Activated naive CD4-positive, alpha-beta T cell treated with anti-CD3 and anti-CD28 coated beads, Interleukin-2, amount 50 U/mL, for 72 hours (primary cell): ENCODE data around the gene CTBP1. TPM values are rescaled to one million over a fixed set of nuclear protein-coding genes. Genes with fewer than 3 reads are reported as not detected.
A peak's percentile ranks its signal among the peaks of the same experiment; 100 is the strongest.
"Not testable (repeated sequence)": the region's sequence is repeated elsewhere in the genome, so short reads cannot be mapped to it uniquely, and the experiment has no call there.

Experiments used
- ATAC-seq, 2 donors: fragments of 150-1000 bp; cut with Tn5 transposase; 2 replicates each; pipeline ENCODE4 v1.10.0; 2021; ENCODE audit warnings: mild to moderate bottlenecking in 2 of 2, moderate library complexity in 2 of 2
- DNase-seq, 2 donors: peaks; one replicate each; pipeline ENCODE4 v3.0.0; 2021 to 2022; ENCODE audit warnings: low spot score in 2 of 2
- H3K27ac Mint-ChIP-seq, 2 donors: one replicate each; pipeline ENCODE4 v1.8.0; 2022; ENCODE audit warnings: mild to moderate bottlenecking in 2 of 2, mixed read lengths in 2 of 2
- H3K36me3 Mint-ChIP-seq, 2 donors: one replicate each; pipeline ENCODE4 v1.8.0; 2022; ENCODE audit warnings: mixed read lengths in 2 of 2
- H3K9me3 Mint-ChIP-seq, 2 donors: one replicate each; pipeline ENCODE4 v1.8.0; 2022; ENCODE audit warnings: mixed read lengths in 2 of 2
- total RNA-seq, 2 donors: library from RNA; stranded (reverse); gene quantifications; one replicate each; pipeline ENCODE4 v1.2.3, GENCODE V29; 2022

The CTBP1 gene
- total RNA-seq = 100 to 1,000 TPM in 1 of 2 donors, 10 to 100 TPM in 1; 74.7 to 177 TPM

DNA sequence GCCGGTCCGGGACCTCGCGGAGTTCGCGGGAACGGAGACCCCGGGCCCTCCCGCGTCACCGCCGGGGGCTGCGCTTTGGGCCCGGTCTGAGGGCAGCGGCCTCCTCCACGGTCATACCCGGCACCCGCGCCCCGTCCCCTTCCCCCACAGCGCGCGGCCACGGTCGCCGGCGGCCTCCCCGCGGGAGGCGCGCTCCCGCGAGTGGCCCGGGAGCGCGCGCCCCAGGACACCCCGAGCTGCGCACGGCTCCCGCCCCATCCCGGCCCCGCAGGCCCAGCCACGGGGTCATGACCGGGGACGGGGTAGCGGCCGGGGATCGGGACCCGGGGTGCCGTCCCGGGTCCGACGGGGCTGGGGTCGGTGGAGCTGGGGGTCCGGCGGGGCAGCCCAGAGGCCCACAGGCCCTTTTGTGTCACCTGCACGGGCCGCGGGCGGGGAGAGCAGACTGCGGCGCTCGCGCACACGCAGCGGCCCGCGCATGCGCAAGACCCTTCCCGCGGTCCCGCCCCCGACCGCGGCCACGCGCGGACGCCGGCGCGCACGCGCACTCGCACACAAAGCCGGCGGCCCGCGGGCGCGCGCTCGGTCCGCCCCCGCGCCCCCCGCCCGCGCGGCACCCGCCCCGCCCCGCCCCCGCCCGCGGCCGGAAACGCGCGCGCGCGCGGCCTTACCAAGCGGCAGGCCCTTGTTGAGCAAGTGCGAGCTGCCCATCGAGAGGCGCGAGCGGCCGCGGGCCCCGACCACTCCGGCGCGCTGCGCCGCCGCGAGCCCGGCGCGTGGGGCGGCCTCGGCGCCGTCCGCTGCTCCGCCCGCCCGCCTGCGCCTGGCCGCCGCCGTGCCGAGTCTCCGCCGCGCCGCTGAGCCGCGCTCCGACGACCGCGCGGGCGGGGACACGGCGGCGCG, at the start of gene CTBP1:
Gene CTBP1, minus strand, starts transcription at position 886 of the 903 bp plus-strand sequence. CDS start 7,799 bp downstream, outside the sequence.
- peak; percentile 87 to 93 for DNase-seq
- Mint-ChIP-seq H3K9me3 (peaks cover 0 to 11% of the 10 kb centered on the region in 2 donors), H3K27ac (peak within 1 kb of the TSS; percentile 94 to 98)

DNA sequence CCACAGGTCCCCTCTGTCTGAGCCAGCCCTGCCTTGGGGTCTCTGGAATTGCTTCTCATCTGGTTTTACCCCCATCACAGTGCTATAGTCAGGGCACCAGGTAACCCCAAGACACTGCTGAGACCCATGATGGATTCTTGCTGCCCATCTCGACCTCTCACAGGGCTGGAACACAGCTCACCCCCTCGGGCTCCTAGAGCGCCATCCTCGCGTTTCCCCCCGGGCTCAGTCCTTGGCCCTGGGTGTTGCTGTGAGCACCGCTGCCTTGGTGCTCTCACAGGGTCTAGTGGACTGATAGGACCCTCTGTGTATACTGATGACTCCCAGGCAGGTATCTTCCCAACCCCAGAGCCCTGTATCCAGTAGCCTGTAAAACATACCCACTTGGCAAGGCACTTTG, 49.5 kb upstream of the CTBP1 start:
- DNase-seq (peak in 1 of 2 donors; percentile 26), ATAC-seq (no peak)
- Mint-ChIP-seq H3K9me3 (no peaks in the 10 kb centered on the region), H3K27ac (peak overlapping the region in 1 of 2 donors; percentile 20), H3K36me3 (peaks cover 0 to 4% of the 10 kb centered on the region in 2 donors)

More for the DNA sequence above, at the start of gene CTBP1:
- H3K36me3 Mint-ChIP-seq = peaks cover 22 to 39% of the 10 kb centered on the region in 2 donors
- ATAC-seq = peak; percentile 29 to 65

GRCh38 chr4:1297456-1298325, 48.8 kb upstream of the CTBP1 start:
- DNase-seq = peak in 1 of 2 donors; percentile 30
- Mint-ChIP-seq H3K27ac (peak overlapping the region; percentile 55 to 67), H3K9me3 (no peaks in the 10 kb centered on the region), H3K36me3 (peaks cover 0 to 4% of the 10 kb centered on the region in 2 donors)
- no peak for ATAC-seq

- DNase-seq = peak in 1 of 2 donors; percentile 44
- Mint-ChIP-seq H3K36me3 (peaks cover 0 to 4% of the 10 kb centered on the region in 2 donors), H3K9me3 (no peaks in the 10 kb centered on the region), H3K27ac (peak overlapping the region; percentile 55 to 75)
- no peak for ATAC-seq
Observed at GRCh38 chr4:1297023-1297395, 48.1 kb upstream of the CTBP1 start.

GRCh38 chr4:1296324-1297022, 47.5 kb upstream of the CTBP1 start:
- no peak for ATAC-seq

GRCh38 chr4:1295405-1296055, 46.6 kb upstream of the CTBP1 start:
- Mint-ChIP-seq H3K27ac (no peak overlapping the region), H3K9me3 (no peaks in the 10 kb centered on the region), H3K36me3 (peaks cover 2 to 8% of the 10 kb centered on the region in 2 donors)
- ATAC-seq = no peak
- DNase-seq = no peak

More at GRCh38 chr4:1296324-1297022, 47.5 kb upstream of the CTBP1 start:
- H3K27ac Mint-ChIP-seq = peak overlapping the region in 1 of 2 donors; percentile 75
- peaks cover 0 to 4% of the 10 kb centered on the region in 2 donors for H3K36me3 Mint-ChIP-seq
- no peak for DNase-seq
- no peaks in the 10 kb centered on the region for H3K9me3 Mint-ChIP-seq

DNA sequence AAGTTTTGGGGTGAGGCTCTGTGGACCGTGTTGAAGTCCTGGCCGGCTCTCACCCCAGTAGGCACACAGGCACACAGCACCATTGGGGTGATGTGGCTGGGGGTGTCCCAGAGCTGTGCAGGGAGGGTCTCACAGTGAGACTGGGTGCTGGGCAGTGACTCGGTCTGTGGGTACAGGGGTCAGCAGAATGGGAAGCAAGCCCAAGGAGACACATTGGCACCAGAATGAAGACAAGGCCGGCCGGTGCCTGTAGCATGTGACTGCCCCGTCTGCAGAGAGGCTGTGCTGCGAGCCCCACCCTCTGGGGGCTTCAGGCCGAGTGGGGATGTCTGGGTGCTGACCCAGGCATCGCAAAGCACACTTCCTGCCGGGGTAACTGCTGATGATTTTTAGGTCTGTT, 46.0 kb upstream of the CTBP1 start:
- H3K27ac Mint-ChIP-seq = peak overlapping the region in 1 of 2 donors; percentile 60
- no peak for DNase-seq
- ATAC-seq = no peak
- H3K36me3 Mint-ChIP-seq = peaks cover 5 to 10% of the 10 kb centered on the region in 2 donors
- no peaks in the 10 kb centered on the region for H3K9me3 Mint-ChIP-seq

- H3K27ac Mint-ChIP-seq = peak overlapping the region in 1 of 2 donors; percentile 57
- H3K36me3 Mint-ChIP-seq = peaks cover 5 to 10% of the 10 kb centered on the region in 2 donors
- H3K9me3 Mint-ChIP-seq = no peaks in the 10 kb centered on the region
- DNase-seq = no peak
- ATAC-seq = no peak
Observed at GRCh38 chr4:1294424-1294823, 45.5 kb upstream of the CTBP1 start.

- H3K27ac Mint-ChIP-seq = peak overlapping the region; percentile 9 to 57
- no peaks in the 10 kb centered on the region for H3K9me3 Mint-ChIP-seq
- no peak for DNase-seq
- peaks cover 5 to 10% of the 10 kb centered on the region in 2 donors for H3K36me3 Mint-ChIP-seq
- no peak for ATAC-seq
Observed at GRCh38 chr4:1293991-1294390, 45.1 kb upstream of the CTBP1 start.

- ATAC-seq = no peak
- H3K36me3 Mint-ChIP-seq = peaks cover 5 to 10% of the 10 kb centered on the region in 2 donors
- no peak for DNase-seq
- H3K9me3 Mint-ChIP-seq = no peaks in the 10 kb centered on the region
- peak overlapping the region; percentile 9 to 57 for H3K27ac Mint-ChIP-seq
Observed at GRCh38 chr4:1293531-1293941, 44.6 kb upstream of the CTBP1 start.

DNA sequence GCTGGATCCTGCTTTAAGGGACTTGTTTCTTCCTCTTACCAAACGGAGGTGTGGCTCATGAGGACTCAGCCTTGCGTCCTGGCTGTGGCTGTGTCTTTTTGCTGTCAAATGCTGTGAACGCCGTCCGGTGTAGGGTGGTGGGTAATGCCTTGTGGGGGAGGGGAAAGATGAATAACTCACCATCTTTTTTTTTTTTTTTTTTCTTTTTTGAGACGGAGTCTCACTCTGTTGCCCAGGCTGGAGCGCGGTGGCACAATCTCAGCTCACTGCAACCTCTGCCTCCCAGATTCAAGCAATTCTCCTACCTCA, 43.7 kb upstream of the CTBP1 start:
- H3K9me3 Mint-ChIP-seq, DNase-seq, ATAC-seq, H3K36me3 Mint-ChIP-seq: not testable (repeated sequence)
- H3K27ac Mint-ChIP-seq = peak overlapping the region in 1 of 2 donors; percentile 2

- Mint-ChIP-seq H3K27ac (peak overlapping the region; percentile 2 to 96), H3K36me3 (peaks cover 5 to 6% of the 10 kb centered on the region in 2 donors), H3K9me3 (no peaks in the 10 kb centered on the region)
- ATAC-seq (no peak), DNase-seq (no peak)
Observed at GRCh38 chr4:1291996-1292702, 43.2 kb upstream of the CTBP1 start.

DNA sequence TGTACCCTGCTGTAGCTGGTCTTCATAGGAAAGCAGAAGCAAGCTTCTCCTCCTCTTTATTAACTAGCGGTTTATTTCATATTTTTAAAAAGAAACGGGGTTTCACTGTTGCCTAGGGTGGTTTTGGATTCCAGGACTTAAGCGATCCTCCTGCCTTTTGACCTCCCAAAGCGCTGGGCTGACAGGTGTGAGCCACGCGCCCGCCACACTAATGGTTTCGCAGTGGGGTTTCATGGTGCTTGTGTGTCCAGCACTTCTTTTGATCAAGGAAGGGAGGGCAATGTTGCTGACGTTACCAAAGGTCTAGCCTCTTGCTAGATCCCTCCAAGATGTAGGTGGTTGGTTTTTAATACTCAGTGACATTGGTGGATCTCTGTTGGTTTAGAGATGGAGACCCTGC, 42.2 kb upstream of the CTBP1 start:
- H3K36me3 Mint-ChIP-seq = peaks cover 6 to 10% of the 10 kb centered on the region in 2 donors
- peaks cover 0 to 4% of the 10 kb centered on the region in 2 donors for H3K9me3 Mint-ChIP-seq
- H3K27ac Mint-ChIP-seq = peak overlapping the region; percentile 96 to 97
- DNase-seq = no peak
- no peak for ATAC-seq

GRCh38 chr4:1290165-1290977, 41.4 kb upstream of the CTBP1 start:
- peaks cover 6 to 12% of the 10 kb centered on the region in 2 donors for H3K36me3 Mint-ChIP-seq
- H3K9me3 Mint-ChIP-seq = peaks cover 0 to 5% of the 10 kb centered on the region in 2 donors
- H3K27ac Mint-ChIP-seq = peak overlapping the region; percentile 96 to 97
- ATAC-seq = peak in 1 of 2 donors; percentile 21
- DNase-seq = no peak
